IPS-18c (cell line): ENCODE measurements around the gene VSTM5.
"Not testable (repeated sequence)": the region's sequence is repeated elsewhere in the genome, so short reads cannot be mapped to it uniquely, and the experiment has no call there.

ENCODE experiments used
- H3K4me3 ChIP-seq: 2 replicates; pipeline ENCODE4 v1.7.0; 2013; ENCODE audit warnings: low read depth, mild to moderate bottlenecking, low read length, moderate library complexity; ENCODE audit not compliant: insufficient read depth
- H3K9me3 ChIP-seq: one replicate; pipeline ENCODE4 v1.6.1; 2013; ENCODE audit warnings: mild to moderate bottlenecking, low read length, moderate library complexity; ENCODE audit not compliant: control insufficient read depth, insufficient read depth

The VSTM5 gene, protein sequence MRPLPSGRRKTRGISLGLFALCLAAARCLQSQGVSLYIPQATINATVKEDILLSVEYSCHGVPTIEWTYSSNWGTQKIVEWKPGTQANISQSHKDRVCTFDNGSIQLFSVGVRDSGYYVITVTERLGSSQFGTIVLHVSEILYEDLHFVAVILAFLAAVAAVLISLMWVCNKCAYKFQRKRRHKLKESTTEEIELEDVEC

DNA sequence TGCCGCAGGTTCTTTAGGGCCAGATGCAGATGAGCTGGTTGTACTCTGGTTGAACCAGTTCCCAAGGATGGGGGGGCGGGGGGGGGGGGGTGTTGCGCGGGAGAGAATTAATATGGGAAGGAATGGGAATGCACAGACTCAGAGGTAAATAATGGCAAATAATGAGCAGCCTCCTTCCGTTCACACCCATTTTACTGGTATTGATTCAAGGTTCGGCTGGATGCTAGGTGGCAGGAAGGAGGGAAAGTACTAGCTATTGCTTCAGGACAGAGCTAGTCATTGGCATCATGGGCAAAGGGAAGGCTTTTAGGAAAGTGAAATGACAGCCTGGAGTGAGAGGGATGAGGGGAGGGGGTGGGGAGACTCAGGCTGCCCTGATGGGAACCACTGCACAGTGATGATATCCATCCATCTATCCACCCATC is at the start of gene VSTM5:
Gene VSTM5 (minus strand): TSS at position 25 of the 425 bp plus-strand sequence. CDS start 116 bp downstream, outside the sequence.
- H3K9me3 ChIP-seq, result no peaks in the 10 kb centered on the region
- H3K4me3 ChIP-seq, result peak within 1 kb of the TSS; percentile 24; the same call in 1 of the 2 replicates

DNA sequence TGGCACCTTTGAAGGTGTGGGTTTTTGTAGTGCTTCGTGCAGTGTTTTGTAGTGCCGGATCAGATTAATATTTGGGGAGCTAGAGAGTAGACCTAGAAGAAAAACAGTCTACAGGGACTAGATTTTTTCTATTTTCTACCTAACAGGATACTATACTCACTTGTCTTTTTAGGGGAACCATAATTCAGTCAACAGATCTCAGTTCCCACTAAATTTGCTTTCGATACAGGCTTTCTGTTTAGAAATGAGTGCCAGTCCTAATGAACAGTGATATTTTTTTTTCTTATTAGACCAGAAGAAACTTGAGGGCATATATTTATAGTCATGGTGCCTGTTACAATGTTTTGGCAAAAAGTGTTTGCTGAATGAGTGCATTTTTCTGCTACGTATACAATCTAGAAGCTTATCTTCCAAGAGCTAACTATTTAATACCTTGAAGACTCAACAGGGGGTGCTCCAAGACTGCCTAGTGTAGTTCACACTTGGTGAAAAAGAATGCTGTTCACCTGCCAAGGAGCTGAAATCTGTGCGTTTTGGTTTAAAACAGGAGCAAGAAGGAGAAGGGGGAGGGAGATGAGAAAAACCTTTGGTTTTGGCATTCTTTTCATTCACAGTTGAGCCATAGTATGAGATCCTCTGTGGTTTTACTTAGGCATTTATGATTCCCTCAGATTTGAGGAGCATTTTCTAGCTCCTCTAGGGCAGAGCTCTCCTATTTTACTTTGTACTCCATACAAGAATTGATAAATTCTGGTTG is 44.9 kb upstream of the VSTM5 start:
- Histone ChIP-seq H3K9me3 (peaks cover 2% of the 10 kb centered on the region), H3K4me3 (no peak overlapping the region)

DNA sequence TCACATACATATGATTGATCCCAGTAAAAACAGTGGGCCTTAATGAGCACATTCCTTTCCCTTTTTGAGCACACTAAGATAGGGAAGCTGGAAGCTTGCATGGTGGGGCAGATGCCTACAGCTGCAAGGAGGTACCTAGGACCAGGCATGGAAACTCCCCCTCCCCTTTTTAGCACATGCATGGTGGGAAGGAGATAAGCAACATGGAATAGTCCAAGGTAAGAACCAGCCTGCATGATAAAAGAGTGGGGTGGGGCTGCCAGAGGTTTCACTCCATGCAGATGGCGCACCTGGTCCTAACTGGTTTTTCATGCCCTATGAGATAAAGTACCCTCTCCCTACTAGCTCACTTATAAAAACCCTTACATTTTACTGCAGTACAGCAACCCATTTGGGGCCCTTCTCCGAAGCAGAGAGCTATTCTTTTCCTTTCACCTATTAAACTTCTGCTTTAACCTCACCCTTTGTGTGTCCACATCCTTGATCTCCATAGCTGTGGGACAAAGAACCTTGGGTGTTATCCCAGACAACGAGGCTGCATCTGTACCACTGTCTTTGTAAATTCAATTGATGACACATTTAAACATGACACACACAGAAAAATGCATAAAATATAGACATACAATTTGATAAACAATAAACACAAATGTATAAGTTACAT is 40.1 kb upstream of the VSTM5 start:
- Histone ChIP-seq H3K9me3 (peaks cover 4% of the 10 kb centered on the region), H3K4me3 (no peak overlapping the region)

DNA sequence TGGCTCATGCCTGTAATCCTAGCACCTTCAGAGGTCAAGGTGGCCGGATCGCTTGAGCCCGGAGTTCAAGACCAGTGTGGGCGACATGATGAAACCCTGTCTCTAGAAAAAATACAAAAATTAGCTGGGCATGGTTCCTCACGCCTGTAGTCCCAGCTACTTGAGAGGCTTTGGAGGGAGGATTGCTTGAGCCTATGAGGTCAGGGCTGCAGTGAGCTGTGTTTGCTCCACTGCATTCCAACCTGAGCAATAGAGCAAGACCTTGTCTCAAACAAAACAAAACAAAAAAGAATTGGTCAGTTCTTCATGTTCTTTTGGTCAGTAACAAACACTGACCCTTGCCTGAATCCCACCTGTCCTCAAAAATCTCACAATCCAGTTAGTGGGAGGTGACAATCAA is 36.7 kb upstream of the VSTM5 start:
- Histone ChIP-seq H3K4me3 (no peak overlapping the region), H3K9me3 (peaks cover 4% of the 10 kb centered on the region)

DNA sequence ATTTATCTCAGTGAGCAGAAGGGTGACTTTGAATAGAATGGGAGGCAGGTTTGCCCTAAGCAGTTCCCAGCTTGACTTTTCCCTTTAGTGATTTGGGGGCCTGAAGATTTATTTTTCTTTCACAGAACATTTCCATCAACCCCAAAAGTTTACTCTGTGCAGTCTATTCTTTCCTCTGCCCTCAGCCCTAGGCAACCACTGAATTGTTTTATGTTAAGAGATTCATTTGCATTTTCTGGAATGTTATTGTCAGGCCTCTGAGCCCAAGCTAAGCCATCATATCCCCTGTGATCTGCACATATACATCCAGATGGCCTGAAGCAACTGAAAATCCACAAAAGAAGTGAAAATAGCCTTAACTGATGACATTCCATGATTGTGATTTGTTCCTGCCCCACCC is 28.7 kb upstream of the VSTM5 start:
- not testable (repeated sequence) for H3K9me3 ChIP-seq, H3K4me3 ChIP-seq

DNA sequence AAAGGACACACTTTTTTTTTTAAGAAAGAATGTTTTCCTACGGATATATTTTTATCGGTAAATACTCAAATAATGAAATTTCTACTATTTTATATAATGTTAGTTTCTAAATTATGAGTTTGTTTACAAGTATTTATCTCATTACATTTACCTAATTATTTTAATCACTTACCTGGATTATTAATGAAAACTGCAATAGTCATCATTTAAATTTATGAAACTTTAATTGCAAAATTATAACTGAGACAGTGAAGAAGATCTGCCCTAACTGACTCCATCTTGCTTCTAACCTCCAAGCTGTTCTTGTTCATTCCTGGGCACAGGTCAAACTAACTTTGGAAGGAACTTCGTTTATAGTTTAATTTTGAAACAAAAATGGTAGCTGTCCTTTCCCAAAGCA is 25.2 kb upstream of the VSTM5 start:
- Histone ChIP-seq H3K4me3 (no peak overlapping the region), H3K9me3 (no peaks in the 10 kb centered on the region)

DNA sequence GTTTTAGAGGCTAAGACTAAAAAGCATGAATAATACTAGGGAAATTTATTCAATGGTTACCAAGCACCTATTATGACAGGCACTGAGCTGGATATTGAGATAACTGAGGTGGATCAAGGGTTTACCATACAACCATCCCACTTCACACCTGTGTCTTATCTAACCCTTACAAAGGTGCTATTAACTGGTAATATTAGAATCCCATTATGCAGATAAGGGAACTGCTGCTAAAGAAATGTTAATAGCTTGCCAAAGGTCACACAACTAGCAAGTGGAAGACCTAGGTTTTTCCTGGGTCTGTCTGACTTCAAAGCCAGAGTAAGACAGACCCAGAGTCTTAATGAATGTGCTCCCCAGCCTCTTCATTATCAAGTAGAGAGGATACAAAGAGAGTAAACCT is 21.1 kb upstream of the VSTM5 start:
- H3K4me3 ChIP-seq, result no peak overlapping the region
- peaks cover 2% of the 10 kb centered on the region for H3K9me3 ChIP-seq

DNA sequence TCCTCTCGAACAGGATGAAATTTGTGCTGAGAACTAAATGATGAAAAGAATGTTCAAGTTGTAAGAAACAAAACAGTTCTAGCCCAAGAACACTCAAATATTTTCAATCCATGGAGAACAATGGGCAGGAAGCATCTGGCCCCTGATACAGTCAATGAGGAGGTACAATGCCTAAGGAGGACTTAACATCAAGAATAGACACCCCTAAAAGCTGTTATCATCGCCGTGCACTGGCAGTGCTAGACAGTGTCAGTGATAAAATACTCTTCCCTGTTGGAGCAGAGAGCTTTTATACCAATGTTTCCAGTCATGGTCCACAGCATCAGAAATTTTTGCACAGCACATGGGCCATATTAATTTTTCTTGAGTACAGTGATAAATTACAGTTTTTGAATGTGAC is 20.2 kb upstream of the VSTM5 start:
- Histone ChIP-seq H3K9me3 (peaks cover 2% of the 10 kb centered on the region), H3K4me3 (no peak overlapping the region)

DNA sequence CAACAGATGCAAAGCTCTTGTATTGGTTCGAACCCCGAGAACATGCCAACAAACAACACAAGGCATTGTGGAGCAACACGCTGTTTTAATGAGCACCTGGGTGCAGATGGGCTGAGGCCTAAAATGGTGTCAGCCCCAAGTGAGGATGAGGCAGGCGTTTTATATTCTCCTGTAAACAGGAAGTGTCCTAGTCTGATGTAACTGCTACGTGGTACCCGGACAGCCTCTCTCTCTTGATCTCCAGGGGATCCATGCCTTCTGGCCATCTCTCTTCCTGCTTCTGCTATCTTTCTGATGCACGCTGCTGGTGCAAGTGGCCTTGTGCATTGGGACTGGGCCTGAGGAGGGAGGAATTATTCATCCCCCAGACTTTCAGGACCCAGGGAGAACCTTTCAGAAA is 19.4 kb upstream of the VSTM5 start:
- Histone ChIP-seq H3K4me3 (no peak overlapping the region), H3K9me3 (peaks cover 2% of the 10 kb centered on the region)

DNA sequence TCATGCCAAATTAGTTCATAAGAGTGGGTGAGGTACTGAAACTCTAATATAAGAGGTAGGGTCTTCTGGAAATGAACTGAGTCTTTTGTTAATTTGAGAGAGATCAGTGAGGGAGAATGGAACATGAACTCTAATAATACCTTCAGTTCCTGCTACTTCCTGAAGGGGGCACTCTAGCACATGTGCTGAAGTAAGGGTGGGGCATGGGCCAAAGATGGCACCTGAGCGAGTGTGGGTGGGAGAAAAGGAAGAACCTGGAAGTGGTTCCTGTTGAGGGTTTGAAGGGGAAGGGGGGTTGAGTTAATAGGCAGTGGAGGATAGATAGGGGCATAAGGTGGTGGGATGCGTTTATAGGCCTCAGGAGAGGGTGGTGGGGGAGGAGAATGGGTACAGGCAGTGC is 18.0 kb upstream of the VSTM5 start:
- H3K9me3 ChIP-seq, H3K4me3 ChIP-seq: not testable (repeated sequence)

DNA sequence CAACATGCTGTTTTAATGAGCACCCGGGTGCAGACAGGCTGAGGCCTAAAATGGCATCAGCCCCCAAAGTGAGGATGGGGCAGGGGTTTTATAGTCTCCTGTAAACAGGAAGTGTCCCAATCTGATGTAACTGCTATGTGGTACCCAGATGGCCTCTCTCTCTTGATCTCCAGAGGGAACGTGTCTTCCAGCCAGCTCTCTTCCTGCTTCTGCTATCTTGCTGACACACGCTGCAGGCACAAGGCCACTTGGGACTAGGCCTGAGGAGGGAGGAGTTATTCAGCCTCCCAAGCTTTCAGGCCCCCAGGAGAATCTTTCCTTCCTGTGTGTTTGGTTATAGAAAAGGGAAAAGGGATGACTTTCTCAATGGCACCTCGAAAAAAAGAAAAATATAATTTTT is 11.4 kb upstream of the VSTM5 start:
- Histone ChIP-seq H3K4me3 (no peak overlapping the region), H3K9me3 (no peaks in the 10 kb centered on the region)

DNA sequence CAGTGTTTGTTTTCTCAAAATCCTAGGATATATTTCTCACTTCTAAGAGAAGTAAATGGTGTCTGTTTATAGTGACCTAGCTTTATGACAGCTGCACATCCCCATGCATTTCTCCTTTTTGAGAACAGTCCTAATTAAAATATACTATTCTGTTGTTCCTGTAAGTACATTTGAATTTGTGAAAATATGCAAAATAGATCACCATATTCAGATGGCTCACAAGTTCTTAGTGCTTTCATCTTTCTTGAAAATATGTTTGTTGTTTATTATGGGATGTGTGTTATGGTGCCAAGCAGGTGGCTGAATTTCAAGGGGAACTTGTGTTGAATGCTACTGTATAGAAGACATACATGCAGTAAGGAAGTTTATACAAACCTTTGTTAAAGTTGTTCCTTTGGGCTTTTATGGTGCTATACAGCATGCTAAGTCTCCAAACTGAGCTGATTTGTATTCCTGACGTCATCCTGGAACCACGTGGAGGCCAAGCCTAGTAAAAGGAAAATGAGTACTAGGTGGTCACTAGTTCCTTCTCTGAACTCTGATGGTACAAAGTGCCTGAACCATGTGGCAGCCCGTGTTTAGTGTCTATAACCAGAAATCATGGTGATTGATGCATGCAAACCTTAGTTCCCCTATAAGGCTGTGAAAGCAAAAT is 7.8 kb upstream of the VSTM5 start:
- Histone ChIP-seq H3K4me3 (no peak overlapping the region), H3K9me3 (no peaks in the 10 kb centered on the region)

DNA sequence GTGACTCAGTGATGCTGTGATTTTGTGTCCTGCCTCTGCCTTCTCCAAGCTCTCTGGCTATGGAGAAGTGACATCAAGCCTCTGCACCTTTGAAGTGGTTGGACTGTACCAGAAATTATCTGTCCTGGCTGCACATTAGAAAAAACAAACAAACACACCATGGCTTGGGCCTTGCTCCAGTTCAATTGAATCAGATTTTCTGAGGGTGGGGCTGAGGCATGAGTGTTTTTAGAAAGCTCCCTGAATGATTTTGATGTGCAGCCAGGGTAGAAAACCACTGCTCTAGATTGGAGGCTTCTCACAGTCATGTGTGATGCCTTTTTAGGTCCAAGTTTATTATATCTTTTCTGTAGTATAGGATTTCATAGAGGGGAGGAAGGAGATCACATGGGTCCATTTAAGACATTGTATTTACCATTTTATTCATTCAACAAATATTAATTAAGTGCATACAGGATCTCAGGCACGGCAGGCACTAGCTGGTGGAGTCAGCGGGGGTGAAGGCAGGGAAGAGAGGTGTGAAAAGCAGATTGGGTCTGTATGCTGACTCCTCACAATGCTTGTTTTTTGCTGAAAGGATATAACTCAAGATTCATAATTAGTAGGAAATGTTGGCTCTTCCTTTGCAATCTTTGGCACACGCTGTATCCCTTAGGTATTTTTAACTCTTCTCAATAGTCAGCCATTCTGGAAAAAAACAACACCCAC is 7.1 kb upstream of the VSTM5 start:
- H3K4me3 ChIP-seq, result no peak overlapping the region
- no peaks in the 10 kb centered on the region for H3K9me3 ChIP-seq

DNA sequence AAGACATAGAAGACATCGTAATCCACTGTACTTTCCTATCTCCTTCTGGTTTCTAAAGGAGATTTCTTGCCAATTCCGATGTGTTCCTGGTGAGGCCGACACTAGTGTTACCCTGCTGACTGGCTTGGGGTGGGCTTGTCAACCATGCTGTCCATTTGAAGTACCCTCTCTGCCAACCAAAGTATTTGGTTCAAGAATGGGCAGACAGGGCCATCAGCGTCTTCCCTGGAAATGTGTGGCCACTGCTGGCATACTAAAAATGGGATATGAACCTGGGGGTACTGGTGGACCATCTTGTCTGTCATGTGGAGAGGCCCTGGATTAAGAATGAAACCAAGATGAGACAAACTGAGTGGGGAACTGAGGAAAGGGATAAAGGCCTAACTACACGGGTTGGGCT is 1.8 kb upstream of the VSTM5 start:
- H3K4me3 ChIP-seq, result no peak overlapping the region
- H3K9me3 ChIP-seq, result no peaks in the 10 kb centered on the region

DNA sequence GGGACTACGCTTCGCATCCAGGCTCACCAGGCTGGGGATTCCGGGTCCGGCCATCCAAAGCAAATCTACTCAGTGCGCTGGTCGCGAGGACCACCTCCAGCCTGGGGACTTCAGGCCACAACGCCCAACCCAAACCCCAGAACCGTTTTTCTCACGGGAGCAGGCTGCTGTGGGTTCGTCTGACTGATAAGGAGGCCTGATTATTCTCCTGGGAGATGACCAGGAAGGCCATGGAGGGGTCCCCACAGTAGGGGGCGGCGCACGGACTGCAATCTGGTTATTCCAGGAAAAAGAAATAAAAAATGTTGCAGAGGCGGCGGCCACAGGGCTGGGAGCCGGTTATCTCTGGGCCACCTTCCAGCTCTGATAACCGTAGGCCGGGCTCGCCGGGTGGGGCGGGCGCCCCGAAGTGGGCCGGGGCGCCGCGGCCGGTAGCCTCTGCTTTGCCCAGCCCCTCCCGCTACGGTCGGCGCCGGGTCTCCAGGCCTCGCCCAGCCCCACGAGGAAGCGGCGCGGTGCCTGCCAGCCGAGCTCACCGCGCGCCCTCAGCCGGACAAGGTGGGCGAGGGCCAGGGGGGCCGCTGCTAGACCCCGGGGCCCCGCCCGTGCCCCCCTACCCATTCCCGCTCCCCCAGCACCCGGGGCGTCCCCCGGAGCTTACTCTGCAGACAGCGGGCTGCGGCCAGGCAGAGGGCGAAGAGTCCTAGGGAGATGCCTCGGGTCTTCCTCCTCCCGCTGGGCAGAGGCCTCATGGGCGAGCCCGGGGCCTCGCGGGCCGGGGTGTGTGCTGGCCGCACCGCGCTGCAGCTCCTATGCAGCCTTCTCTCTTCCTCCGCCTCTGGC is 446 bp downstream of the VSTM5 start:
- Histone ChIP-seq H3K9me3 (no peaks in the 10 kb centered on the region), H3K4me3 (peak overlapping the region; percentile 24; the same call in 1 of the 2 replicates)

DNA sequence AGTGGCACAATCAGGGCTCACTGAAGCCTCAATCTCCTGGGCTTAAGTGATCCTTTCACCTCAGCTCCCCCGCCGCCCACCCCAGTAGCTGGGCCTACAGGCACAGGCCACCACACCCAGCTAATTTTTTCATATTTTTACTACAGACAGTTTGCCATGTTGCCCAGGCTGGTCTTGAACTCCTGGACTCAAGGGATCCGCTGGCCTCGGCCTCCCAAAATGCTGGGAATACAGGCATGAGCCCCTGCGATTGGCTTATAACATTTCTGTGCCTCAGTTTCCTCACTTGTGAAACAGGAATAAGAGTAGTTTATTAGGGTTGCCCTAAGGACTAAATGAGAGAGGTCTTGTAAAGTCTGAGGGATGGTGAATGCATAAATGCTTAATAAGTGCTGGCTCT is 1.2 kb downstream of the VSTM5 start:
- Histone ChIP-seq H3K9me3 (no peaks in the 10 kb centered on the region), H3K4me3 (no peak overlapping the region)
